HG03097 (cell line): ENCODE data around the gene TMIE.

Experiments used
- ATAC-seq: cut with Tn5 transposase; IDR thresholded peaks from one replicate; pipeline ENCODE4 v1.9.1; 2021; ENCODE audit not compliant: unreplicated experiment, low FRiP score

The TMIE gene

DNA sequence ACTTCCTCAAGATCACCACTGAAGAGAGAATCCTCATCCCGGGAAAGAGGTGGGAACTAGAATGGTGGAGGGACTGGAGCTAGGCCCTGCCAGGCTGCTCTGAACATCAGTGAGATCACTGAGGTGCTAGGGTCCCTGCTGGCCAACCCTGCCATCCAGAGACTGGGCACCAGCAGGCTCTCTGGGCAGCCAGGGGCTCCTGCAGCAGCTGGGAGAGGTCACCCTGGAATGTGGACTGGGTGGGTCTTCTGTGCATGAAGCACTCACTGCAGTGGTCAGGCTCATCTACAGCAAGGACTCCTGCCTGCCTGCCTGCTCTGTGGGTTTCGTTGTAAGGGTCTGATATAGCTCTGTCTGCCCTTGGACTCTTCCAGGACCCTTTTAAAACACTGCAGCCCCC, 32.6 kb upstream of the TMIE start:
- no peak for ATAC-seq

DNA sequence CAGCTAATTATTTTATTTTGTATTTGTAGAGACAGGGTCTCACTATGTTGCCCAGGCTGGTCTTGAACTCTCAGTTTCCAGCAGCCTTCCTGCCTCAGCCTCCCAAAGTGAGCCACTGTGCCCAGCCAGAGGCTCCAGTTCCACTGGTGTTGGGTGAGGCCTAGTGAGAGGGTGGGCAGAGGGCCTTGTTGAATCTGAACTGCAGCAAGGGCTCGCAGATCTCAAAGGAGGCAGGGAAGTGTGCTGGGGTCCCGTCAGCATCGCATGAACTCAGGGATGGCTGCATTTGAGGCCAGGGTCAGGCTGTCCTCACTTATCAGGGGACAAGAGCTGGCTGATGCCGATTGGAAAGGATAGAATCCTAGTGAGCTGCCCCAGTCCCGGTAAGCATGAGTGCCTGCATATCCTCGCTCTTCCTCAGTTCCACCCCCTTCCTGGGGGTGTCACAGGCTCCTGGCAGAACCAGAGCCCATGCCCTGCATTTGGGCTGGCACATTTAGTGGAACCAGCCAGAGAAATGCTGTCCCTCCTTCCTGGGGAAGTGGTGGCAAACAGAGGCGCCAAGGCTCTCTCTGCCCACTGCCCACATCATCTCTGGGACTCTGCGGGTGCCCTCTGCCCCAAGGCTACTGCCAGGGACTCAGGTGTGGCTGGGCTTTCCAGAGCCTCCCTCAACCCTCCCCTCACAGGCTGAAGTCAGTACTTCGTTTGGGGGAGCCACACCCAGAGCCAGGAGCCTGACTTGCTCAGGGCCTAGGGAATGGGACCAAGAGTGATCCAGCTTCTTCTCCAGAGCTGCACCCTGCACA, 31.8 kb upstream of the TMIE start:
- ATAC-seq: no peak

DNA sequence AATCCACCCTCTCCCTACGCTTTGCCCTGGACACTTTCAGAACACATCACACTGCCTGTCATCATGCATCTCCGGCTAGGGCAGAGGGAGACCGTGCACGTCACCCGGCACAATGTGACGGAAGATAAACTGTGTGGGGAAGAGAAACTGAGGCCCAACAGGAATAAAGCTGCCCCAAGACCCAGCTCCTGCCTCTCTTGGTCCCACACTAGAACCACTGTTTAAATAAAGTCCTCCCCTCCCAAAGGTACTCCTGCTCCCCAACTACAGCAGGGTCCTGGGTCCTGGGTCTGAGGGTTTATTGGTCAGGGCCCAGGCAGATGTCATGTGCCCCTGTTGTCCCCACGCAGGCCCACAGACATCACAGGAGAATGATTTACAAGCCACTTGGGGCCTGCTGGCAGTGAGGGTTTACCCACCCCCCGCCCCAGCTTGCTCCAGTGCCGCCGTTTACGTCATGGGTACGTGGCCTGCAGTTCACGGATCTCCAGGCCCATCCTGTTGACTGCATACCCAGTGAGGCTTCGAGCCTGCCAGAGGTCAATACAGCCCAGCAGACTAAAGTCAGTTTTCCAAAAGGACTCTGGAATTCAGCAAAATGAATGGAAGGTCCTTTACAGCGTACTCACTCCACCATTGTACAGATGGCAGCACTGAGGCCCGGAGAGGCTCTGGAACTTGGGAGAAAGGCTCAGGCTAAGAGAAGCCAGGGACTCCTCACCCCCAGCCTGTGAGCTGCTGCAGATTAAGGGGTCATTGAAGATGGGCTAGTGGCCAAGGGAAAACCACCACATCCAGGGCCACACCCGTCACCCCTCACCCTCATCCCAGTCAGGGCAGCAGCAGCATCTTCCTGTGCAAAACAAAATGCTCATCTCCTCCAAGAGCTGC, 30.9 kb upstream of the TMIE start:
- no peak for ATAC-seq

DNA sequence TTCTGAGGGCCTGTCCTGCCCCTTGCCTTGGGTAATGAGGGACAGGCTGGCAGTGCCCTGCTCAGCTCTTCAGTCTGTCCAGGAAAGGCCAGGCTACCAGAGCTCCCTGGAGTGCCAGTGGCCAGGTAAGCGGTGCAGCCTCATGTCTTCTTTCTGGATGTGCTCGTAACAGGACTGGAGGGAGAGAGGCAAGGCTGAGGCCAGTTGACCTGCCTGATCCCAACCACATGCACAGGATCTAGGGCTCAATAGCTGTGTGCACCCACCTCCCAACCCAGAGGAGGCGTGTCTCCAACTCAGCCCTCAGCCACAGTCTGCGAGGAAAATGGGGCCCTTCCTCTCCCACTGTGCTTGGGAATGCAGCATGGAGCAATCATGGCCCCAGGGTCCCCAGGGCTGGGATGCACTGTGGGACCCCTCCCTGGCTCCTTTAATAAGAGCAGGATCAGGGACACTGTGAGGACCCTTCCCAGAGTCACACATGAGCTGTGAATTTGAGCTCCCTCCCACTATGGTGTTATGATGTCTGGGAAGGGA, 30.2 kb upstream of the TMIE start:
- ATAC-seq: no peak

DNA sequence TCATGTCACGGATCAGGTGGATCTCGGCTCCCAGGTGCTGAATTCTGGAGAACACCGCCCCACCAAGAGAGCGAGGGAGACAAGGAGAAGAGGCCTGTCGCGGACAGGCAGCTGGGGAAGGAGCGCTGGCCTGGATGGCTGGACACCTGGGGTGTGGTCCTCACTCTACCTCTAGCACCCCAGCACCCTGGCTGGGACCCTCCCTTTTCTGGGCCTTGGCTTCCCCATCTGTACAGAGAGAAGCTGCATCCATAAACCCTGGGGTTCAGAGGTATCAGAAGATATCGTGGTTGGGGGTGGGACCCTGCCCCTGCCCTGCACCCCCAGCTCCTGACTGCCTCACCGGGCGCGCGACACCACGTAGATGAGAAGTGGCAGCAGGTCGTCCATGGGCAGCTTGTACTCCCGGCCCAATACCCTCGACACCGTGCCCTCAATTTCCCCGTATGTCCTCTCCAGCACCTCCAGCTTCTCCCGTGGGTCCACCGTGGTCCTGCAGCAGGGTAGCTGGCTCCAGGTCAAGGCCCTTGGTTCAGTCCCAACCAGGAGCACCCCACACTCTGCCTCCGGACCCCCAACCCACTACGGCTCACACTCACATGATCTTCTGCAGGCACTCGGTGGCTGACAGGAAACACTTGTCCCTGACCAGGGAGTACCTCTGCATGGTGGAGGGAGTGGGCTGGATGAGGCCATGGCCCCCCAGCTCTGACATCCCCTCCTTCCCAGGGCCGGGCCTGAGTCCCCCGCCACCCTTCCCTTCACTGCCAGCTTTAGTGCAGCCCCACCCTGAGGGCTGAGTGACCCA, 29.4 kb upstream of the TMIE start:
- ATAC-seq: no peak

DNA sequence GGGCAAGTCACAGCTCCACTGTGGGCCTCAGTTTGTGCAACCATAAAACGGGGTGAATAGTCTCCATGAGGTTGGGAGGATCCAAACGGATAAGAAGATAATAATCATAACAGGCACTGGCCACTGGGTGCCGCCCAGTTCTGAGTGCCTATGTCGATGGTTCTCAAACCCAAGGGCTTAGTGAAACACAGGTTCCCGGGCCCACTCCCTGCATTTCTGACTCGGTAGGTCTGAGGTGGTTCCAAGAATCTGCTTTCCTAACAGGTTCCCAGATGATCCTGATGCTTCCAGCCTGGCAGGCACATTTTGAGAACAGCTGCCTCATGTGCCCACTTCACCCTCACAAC, 28.9 kb upstream of the TMIE start:
- ATAC-seq: no peak

DNA sequence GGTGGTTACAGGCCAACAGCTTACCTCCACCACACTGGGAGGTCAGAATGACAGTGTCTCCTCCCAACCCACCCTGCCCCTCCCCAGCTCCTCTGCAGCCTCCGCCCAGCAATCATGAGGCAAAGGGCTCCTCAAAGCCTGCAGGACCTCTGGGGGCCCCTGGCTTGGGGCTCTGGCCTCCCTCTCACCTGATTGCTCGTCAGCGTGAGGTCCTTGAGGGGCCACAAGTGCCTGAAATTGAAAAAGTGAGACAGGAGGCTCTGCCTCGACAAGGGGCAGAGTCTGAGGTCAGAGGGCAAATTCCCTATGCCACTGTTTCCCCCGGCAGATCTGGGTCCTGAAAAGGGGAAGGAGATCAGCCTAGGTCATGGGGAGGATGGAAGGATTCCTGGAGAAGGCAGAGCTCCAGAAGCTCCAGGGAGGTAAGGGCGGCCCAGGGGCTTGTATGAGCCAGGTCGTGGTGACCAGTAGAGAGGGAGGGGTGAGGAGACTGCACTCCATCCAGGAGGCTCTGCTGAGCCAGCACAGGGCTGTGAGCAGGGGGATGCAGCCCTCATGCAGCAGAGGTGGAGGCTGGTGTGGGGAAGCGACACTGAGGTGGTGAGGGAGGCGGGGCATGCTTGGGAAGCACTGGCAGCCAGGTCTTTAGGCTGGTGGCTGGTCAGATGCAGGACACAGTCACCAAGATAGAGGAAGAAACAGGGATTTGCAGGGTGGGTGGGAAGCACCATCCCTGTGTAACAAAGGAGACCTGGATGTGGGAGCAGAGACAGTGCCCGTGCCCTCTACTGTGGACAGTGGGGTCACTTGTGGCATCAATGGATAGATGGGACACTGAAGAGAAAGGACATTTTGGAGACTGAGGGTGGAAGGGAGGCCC, 27.8 kb upstream of the TMIE start:
- ATAC-seq: no peak

DNA sequence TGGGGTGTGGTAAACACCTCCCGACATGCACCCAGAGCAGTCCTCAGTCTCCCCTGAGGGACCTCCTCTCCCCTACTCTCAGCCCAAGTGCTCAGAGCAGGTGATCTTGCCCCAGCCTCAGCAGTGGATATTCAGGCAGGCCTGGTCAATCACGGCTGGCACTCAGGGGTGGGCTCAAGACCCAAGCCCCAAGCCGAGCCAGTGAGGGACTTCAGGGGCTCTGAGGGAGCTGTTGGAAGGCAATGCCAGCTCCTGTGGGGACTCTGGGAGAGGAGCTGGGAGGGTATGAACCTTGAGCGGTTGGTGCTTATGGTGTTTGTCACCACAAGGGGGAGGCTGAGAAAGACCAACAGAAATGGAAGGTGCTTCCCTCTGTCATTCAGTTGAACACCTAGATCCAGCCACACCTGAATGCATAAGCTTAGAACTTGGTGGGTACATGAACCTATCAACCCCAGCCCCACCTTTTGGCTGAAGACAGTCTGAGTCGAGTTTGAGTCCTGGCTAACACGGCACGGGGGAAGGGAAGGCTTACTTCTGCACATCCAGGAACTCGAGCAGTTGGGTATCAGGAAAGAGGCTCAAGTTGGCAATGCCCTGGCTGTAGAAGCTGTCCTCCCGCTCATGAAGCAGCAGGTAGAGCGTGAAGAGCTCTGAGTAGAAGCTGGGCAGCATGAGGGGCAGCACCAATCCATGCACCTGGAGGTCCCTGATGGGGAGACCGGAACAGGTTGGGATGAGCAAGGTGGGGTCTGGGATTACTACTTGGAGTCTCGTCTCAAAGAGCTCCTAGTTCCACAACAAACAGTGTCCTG, 27.0 kb upstream of the TMIE start:
- ATAC-seq: no peak

DNA sequence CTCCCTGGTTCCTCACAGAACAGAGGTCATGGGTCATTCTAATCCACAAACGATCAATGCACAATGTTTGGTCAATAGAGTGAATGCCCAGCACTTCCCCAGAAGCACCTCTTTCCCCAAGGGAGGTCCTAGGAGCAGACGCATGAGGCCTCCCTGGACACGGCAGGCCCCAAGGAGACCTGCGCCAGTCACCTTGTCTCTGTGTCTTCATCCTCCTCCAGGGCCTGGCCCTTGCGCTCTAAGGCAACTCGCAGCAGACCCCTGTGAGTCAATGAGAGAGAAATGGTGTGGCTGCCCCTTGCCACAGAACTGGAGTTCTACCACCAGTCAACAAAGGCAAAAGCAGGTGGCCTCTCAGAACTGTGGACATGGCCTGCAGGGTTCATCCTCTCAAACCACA, 25.8 kb upstream of the TMIE start:
- no peak for ATAC-seq

DNA sequence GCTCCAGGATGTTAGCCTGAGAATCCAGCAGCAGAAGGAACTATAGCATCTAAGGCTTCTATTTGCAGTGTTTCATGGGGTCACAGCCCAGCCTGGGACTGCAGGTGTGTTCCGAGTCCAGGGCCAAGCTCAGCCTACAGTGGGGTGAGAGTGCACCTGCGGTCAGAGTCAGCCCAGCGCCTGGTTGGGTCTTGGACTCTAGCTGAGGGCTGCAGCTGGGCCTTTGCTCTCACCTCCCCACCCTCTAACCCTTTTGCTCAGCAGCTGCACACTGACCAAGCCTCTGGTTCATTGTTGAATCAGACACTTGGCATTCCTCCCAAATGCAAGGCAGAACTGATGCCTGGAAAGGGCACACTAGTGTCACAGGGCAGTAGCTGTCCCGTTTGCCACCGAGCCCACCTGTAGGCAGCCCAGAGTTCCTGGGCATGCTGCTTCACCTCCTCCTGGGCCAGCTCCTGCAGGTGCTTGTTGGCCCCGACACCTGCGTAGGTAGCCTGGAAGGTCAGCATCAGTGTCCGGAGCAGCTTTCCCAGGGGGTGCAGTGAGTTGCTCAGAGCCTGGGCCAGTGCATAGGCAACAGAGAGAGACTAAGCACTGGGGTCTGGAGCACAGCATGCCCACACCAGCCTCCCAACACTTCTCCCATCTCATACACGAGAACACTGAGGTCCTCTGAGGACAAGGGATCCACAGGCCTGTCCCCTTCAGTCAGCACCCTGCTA, 25.2 kb upstream of the TMIE start:
- no peak for ATAC-seq

DNA sequence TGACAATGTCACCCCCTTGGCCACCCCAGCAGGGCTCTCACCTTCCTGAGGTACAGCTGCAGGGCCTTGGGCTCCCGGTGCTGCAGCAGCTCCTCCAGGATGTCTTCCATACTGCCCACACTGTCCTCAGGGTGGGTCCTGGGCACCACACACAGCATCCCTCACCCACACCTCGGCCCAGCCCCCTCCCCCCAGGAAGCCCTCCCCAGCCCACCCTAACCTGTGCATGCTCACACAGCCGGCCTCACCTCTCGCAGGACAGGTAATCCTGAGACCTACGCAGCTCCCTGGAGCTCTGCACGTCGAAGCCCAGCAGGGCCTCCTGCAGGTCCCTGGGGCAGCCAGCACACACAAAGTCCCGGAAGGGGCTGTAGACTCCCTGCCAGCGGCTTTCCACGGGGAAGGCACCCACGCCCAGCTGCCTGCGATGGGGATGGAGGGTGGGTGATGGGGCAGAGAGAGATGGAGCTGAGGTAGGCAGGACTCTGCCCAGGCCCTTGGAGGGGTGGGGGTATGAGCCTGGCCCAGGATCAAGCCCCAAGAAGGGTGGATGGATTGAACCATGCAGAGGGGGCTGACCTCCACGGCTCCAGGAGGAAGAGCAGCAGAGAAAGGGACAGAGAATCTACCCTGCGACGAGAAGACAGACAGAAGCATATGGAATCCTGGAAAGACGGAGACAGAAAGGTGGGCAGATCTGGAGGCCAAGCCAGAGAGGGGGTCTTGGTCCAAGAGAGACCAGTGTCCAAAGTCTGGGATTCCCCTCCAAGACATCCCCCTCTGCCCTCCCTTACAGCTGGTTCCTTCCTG, 24.4 kb upstream of the TMIE start:
- no peak for ATAC-seq

DNA sequence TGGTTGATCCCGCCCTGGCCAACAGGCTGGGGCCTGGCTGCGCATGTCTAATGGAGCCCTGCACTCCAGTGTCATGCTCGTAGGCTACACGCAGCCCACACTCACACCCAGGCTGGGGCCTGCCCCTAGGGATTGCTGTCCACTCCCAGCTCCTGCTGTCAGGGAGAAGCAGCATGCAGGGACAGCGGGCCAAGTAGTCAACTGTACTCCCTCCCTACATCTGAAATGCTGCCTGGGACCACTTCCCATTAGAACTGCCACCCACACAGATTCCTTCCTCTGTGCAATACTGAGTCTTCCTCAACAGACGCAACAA, 23.8 kb upstream of the TMIE start:
- ATAC-seq: no peak

DNA sequence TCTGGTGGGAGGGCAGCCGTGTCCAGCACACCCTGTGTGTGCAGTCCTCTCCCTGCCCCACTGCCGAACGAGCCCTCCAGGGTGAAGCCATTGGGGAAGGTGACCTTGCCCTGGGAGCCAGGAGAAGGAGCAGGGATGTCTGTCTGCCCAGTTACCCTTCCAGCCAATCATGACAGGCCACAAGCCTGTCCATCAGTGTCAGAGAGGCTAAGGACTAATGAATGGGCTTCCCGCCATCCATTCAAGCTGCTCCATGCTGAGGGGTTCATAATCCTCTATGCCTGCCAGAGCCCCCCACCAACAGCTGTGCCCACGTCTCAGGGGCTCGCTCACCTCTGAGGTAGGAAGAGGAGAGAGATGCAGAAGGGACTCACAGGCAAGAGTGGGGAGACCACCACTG, 22.9 kb upstream of the TMIE start:
- ATAC-seq: no peak

DNA sequence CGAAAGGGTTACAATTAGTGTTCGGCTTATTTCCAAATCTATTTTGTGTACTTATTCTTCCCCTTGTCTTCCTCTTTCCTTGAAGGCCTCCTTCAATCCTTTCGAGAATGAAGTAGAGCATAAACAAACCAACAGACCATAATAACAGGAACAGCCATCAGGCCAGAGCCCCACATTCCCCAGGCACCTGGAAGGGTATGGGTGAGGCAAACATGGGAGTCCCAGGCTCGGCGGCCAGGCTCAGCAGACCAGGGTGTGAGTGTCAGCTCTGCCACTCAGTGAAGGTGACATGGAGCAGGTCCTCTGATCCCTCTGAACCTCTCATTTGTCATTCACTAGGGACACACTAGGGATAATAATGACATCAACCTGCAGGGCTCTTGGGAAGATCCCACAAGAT, 21.5 kb upstream of the TMIE start:
- no peak for ATAC-seq

DNA sequence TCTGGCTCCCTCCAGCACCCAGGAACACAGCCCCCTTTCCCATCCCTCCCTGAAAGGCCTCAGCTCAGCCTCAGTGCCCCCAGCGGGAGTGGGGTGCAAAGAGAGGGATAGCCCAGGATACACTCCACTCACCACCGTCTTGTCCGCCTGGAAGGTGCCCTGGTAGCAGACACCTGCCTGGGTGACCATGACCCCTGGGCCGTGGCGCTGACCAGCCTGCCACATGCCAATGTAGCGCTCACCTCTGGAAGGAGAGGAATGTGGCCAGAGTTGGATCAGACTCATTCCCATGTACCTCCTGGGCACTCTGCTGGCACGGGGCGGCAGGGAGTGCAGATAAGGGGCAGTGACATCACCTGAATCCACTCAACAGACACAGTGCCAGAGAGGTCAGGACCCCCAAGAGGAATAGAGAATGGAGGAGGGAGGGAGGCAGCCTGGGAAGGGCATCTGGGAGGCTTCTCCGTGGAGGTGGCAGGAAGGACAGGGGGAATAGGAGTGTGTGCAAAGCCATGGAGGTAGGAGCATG, 20.8 kb upstream of the TMIE start:
- ATAC-seq: no peak

DNA sequence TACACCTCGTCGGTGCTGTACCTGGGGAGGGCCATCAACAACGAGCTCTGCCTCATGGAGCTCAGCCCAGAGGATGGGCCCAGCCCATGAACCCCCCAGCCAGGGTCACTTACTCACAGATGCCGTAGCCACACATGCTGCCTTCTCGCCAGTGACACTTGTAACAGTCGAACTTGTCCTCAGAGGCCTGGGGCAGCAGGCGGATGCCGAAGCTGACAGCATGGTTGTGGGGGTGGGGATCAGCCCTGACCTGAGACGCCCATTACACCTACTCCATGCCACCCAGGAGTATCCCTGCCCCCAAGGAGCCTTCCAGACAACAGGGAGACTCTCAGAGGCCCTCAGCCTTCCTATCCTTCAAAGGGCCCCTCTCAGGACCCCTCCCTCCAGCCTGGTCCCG, 19.8 kb upstream of the TMIE start:
- ATAC-seq: no peak

DNA sequence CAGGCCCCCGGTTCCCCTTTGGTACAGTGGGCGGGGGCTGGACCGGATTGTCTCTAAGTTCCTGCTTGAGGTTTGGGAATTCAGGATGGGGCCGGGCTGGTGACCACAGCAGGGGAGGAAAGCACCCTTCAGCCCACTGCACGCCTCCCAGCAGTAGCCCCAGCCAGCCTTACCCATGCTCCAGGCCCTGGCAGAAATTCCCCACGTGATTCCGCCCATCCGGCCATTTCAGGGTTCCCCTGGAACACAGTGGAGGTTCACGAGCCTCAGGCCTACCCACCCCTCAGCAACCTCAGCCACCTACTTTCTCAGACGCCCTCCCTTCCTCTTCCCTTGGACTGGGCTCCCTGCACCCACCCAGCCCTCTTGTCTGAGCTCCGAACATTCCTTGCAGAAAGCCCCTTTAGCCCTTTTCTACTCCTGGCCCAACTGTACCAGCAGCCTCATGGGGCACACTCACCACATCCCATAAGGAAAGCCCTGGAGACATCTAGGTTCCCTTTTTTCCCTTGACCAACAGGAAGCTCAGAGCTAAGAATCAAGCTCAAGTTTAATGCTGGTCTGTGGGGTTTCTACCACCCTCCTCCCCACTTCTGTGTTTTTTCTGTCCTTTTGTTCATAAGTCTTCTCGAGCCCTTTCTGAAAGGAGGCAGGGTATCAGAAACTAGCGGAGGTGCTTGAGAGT, 19.2 kb upstream of the TMIE start:
- ATAC-seq: no peak
